ENCODE measurements around the gene RANBP1. TPM values are rescaled to one million over a fixed set of nuclear protein-coding genes. Genes with fewer than 3 reads are reported as not detected.

The RANBP1 gene
- total and polyA plus RNA-seq, 9 of the 15 experiments (the other 6 are each of a cell fraction or from before 2014, with no cell fraction given), result 162 to 2,891 (median 1,289) TPM

GRCh38 chr22:20147237-20147988, 31.5 kb downstream of the RANBP1 start (continued):
- TF ChIP-seq, protein P1, sequence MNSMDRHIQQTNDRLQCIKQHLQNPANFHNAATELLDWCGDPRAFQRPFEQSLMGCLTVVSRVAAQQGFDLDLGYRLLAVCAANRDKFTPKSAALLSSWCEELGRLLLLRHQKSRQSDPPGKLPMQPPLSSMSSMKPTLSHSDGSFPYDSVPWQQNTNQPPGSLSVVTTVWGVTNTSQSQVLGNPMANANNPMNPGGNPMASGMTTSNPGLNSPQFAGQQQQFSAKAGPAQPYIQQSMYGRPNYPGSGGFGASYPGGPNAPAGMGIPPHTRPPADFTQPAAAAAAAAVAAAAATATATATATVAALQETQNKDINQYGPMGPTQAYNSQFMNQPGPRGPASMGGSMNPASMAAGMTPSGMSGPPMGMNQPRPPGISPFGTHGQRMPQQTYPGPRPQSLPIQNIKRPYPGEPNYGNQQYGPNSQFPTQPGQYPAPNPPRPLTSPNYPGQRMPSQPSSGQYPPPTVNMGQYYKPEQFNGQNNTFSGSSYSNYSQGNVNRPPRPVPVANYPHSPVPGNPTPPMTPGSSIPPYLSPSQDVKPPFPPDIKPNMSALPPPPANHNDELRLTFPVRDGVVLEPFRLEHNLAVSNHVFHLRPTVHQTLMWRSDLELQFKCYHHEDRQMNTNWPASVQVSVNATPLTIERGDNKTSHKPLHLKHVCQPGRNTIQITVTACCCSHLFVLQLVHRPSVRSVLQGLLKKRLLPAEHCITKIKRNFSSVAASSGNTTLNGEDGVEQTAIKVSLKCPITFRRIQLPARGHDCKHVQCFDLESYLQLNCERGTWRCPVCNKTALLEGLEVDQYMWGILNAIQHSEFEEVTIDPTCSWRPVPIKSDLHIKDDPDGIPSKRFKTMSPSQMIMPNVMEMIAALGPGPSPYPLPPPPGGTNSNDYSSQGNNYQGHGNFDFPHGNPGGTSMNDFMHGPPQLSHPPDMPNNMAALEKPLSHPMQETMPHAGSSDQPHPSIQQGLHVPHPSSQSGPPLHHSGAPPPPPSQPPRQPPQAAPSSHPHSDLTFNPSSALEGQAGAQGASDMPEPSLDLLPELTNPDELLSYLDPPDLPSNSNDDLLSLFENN (IDR thresholded peaks at IDR 0.05; ENCODE audit: low read depth in 2 of 2, low read length in 2 of 2), result no peak
- TF ChIP-seq KDM5B (IDR thresholded peaks at IDR 0.05; ENCODE audit: insufficient replicate concordance, low read depth, low read length), result peak; percentile 28
- TF ChIP-seq POLR2G (IDR thresholded peaks at IDR 0.05; ENCODE audit: low read depth, low read length), result peak; percentile 58
- no peak for TF ChIP-seq ZBTB40 (IDR thresholded peaks at IDR 0.05)
- TF ChIP-seq ZBTB40 (CRISPR knock-in tag; IDR thresholded peaks at IDR 0.05), result peak; percentile 54; the same call in 1 of the 2 replicates

All from K562 (cell line).